ENCODE measurements around the gene TPRA1. TPM values are rescaled to one million over a fixed set of nuclear protein-coding genes. Genes with fewer than 3 reads are reported as not detected.

The TPRA1 gene
- total RNA-seq, 4 donors from 2014 or later = 50.3 to 75.3 (median 67.5) TPM

GRCh38 chr3:127588806-127589577, 1.5 kb downstream of the TPRA1 start:
- WGBS, 2 donors = 12 to 16% methylated on average over 12 of the region's 12 CpGs
- Histone ChIP-seq H3K9me3 (no peaks in the 10 kb centered on the region), H3K27me3 (no peaks in the 10 kb centered on the region), H3K4me3 (peak overlapping the region; percentile 83 to 97 (median 91)), H3K36me3 (peaks cover 0 to 5% (median 0%) of the 10 kb centered on the region in 3 donors), H3K27ac (peak overlapping the region in 3 of 4 donors; percentile 86 to 92 (median 90)), H3K4me1 (peaks cover 0 to 64% (median 27%) of the 10 kb centered on the region in 4 donors)
- no peak for DNase-seq (ENCODE audit: low spot score in 2 of 2)
- TF ChIP-seq POLR2A (IDR thresholded peaks at IDR 0.05) (no peak), CTCF (IDR thresholded peaks at IDR 0.05) (no peak), EP300 (IDR thresholded peaks at IDR 0.05) (no peak)

DNA sequence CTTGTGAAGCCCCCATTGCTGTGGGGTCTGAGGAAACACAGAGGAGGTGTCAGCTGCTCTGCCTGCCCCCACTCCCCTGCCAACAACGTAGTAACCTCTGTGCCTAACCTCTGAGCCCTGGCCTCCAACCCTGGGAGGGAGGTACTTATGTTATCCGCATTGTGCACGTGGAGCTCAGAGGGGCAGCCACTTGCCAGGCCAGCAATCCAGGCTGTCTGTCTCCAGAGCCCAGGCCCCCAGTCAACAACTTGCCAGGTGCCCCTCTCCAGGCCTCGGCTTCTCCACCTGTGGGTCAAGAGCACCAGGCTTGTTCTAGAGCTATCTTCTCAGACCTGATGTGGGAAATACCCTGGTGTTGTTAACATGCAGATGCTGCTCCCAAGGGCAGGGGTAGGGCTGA, 2.7 kb downstream of the TPRA1 start:
- no peaks in the 10 kb centered on the region for H3K27me3 ChIP-seq
- no peak for TF ChIP-seq EP300 (IDR thresholded peaks at IDR 0.05)
- TF ChIP-seq CTCF (IDR thresholded peaks at IDR 0.05) = no peak
- TF ChIP-seq POLR2A (IDR thresholded peaks at IDR 0.05) = no peak
- H3K9me3 ChIP-seq = no peaks in the 10 kb centered on the region
- H3K4me1 ChIP-seq = peaks cover 0 to 64% (median 27%) of the 10 kb centered on the region in 4 donors
- 64 to 70% methylated on average over 2 to 4 of the region's 4 CpGs for WGBS, 2 donors
- DNase-seq (ENCODE audit: low spot score in 2 of 2) = no peak
- H3K27ac ChIP-seq = peak overlapping the region in 1 of 4 donors; percentile 24
- peaks cover 0 to 5% (median 0%) of the 10 kb centered on the region in 3 donors for H3K36me3 ChIP-seq
- H3K4me3 ChIP-seq = no peak overlapping the region

DNA sequence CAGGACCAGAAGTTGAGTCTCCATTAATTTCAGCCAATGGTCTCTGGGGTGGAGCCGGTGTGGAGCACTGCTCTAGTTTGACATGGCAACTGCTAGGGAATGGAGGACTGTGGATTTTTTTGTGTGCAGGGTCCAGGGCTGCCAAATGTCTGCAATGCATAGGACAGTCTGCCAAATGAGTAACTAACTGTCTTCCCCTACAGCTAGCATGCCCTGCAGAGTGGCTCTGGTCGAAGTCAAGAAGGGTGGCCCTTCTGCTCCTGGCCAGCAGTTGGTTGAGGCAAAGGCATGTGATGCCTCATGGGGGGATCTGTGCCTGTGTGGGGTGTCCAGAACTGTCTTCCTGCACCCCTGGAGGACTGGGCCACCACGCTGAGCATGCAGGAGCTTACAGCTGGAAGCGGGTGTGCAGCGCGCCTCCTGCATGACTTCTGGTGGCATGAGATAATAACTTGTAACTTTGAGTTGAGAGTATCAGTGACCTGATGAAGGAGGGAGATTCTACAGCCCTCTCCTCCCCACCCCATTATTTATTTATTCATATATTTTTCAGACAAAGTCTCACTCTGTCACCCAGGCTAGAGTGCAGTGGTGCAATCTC, 4.6 kb downstream of the TPRA1 start:
- Histone ChIP-seq H3K27ac (peak overlapping the region in 1 of 4 donors; percentile 6), H3K4me1 (peaks cover 0 to 57% (median 19%) of the 10 kb centered on the region in 4 donors), H3K4me3 (no peak overlapping the region), H3K9me3 (no peaks in the 10 kb centered on the region), H3K36me3 (peaks cover 0 to 8% (median 0%) of the 10 kb centered on the region in 3 donors), H3K27me3 (no peaks in the 10 kb centered on the region)
- no peak for DNase-seq (ENCODE audit: low spot score in 2 of 2)
- 82 to 85% methylated on average over 6 of the region's 6 CpGs for WGBS, 2 donors
- no peak for TF ChIP-seq CTCF (IDR thresholded peaks at IDR 0.05)
- TF ChIP-seq EP300 (IDR thresholded peaks at IDR 0.05) = no peak
- TF ChIP-seq POLR2A (IDR thresholded peaks at IDR 0.05) = no peak

- Histone ChIP-seq H3K27ac (peak overlapping the region in 1 of 4 donors; percentile 30), H3K27me3 (no peaks in the 10 kb centered on the region), H3K4me1 (peaks cover 0 to 63% (median 19%) of the 10 kb centered on the region in 4 donors), H3K4me3 (no peak overlapping the region), H3K36me3 (peaks cover 0 to 15% (median 0%) of the 10 kb centered on the region in 3 donors), H3K9me3 (no peaks in the 10 kb centered on the region)
- TF ChIP-seq EP300 (IDR thresholded peaks at IDR 0.05) (no peak), CTCF (IDR thresholded peaks at IDR 0.05) (no peak), POLR2A (IDR thresholded peaks at IDR 0.05) (no peak)
- 54 to 67% methylated on average over 4 of the region's 4 CpGs for WGBS, 2 donors
- no peak for DNase-seq (ENCODE audit: low spot score in 2 of 2)
Observed at GRCh38 chr3:127585163-127585812, 5.2 kb downstream of the TPRA1 start.
